Activated naive CD8-positive, alpha-beta T cell (primary cell): ENCODE data around the gene FLG.
"Not testable (repeated sequence)": the region's sequence is repeated elsewhere in the genome, so short reads cannot be mapped to it uniquely, and the experiment has no call there.

Source experiments
- H3K27ac Mint-ChIP-seq: one replicate; pipeline ENCODE4 v1.8.0; 2021; ENCODE audit warnings: mixed read lengths
- H3K27me3 Mint-ChIP-seq: one replicate; pipeline ENCODE4 v1.8.0; 2021; ENCODE audit warnings: mixed read lengths
- H3K36me3 Mint-ChIP-seq: one replicate; pipeline ENCODE4 v1.8.0; 2021; ENCODE audit warnings: mixed read lengths
- H3K4me1 Mint-ChIP-seq: one replicate; pipeline ENCODE4 v1.8.0; 2021; ENCODE audit warnings: low read depth, mixed read lengths
- H3K4me3 Mint-ChIP-seq: one replicate; pipeline ENCODE4 v1.8.0; 2021; ENCODE audit warnings: mild to moderate bottlenecking, mixed read lengths
- H3K9me3 Mint-ChIP-seq: one replicate; pipeline ENCODE4 v1.8.0; 2021; ENCODE audit warnings: low read depth, mixed read lengths

Gene FLG

DNA sequence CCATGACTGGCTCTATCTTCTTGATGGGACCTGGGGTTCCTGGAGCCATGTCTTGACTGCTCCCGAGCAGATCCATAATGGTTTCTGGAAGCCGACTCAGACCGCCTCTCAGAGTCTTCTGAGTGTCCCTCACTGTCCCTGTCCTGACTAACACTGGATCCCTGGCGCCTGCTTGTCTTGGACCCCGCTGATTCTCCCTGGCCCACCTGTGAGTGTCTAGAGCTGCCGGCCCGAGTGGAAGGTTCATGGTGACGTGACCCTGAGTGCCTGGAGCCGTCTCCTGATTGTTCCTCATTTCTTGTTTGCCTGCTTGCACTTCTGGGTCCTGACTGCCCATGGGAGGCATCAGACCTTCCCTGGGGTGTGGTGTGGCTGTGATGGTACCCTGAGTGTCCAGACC, 15.1 kb downstream of the FLG start:
- H3K36me3 Mint-ChIP-seq, result peaks cover 13% of the 10 kb centered on the region
- no peaks in the 10 kb centered on the region for H3K27me3 Mint-ChIP-seq
- H3K4me3 Mint-ChIP-seq, result no peak overlapping the region
- no peaks in the 10 kb centered on the region for H3K4me1 Mint-ChIP-seq
- H3K27ac Mint-ChIP-seq, result no peak overlapping the region
- no peaks in the 10 kb centered on the region for H3K9me3 Mint-ChIP-seq

DNA sequence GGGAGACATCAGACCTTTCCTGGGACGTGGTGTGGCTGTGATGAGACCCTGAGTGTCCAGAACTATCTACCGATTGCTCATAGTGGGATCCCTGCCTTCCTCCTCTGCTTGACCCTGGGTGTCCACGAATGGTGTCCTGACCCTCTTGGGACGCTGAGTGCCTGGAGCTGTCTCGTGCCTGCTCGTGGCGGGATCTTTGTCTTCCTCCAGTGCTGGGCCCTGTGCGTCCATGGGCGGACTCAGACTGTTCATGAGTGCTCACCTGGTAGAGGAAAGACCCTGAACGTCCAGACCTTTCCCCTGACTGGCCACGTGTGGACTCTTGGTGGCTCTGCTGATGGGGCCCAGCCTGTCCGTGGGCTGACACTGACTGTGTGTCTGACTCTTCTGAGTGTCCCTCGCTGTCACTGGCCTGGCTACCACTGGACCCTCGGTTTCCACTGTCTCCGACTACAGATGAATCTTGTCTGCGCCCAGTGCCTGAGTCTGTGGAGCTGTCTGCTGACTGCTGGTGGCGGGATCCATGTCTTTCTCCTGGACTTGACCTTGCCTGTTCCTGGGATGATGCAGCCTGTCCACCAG, 15.6 kb downstream of the FLG start:
- not testable (repeated sequence) for H3K9me3 Mint-ChIP-seq, H3K27ac Mint-ChIP-seq, H3K4me1 Mint-ChIP-seq, H3K27me3 Mint-ChIP-seq, H3K4me3 Mint-ChIP-seq
- H3K36me3 Mint-ChIP-seq, result peaks cover 13% of the 10 kb centered on the region

GRCh38 chr1:152308758-152309157, 16.3 kb downstream of the FLG start:
- H3K27me3 Mint-ChIP-seq, H3K4me3 Mint-ChIP-seq, H3K27ac Mint-ChIP-seq, H3K9me3 Mint-ChIP-seq, H3K4me1 Mint-ChIP-seq: not testable (repeated sequence)
- peaks cover 10% of the 10 kb centered on the region for H3K36me3 Mint-ChIP-seq

DNA sequence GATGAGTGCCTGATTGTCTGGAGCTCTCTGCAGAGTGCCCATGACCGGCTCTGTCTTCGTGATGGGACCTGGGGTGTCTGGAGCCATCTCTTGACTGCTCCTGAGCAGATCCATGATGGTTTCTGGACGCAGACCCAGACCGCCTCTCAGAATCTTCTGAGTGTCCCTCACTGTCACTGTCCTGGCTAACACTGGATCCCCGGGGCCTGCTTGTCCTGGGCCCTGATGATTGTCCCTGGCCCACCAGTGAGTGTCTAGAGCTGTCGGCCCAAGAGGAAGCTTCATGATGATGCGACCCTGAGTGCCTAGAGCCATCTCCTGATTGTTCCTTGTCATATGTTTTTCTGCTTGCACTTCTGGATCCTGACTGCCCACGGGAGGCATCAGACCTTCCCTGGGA, 17.1 kb downstream of the FLG start:
- H3K36me3 Mint-ChIP-seq, H3K4me3 Mint-ChIP-seq, H3K27me3 Mint-ChIP-seq, H3K9me3 Mint-ChIP-seq, H3K27ac Mint-ChIP-seq, H3K4me1 Mint-ChIP-seq: not testable (repeated sequence)

DNA sequence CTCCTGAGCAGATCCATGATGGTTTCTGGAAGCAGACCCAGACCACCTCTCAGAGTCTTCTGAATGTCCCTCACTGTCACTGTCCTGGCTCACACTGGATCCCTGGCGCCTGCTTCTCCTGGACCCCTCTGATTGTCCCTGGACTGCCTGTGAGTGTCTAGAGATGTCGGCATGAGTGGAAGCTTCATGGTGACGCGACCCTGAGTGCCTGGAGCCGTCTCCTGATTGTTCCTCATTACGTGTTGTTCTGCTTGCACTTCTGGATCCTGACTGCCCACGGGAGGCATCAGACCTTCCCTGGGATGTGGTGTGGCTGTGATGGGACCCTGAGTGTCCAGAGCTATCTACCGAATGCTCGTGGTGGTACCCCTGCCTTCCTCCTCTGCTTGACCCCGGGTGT, 18.9 kb downstream of the FLG start:
- not testable (repeated sequence) for H3K9me3 Mint-ChIP-seq, H3K4me1 Mint-ChIP-seq, H3K4me3 Mint-ChIP-seq, H3K36me3 Mint-ChIP-seq, H3K27me3 Mint-ChIP-seq, H3K27ac Mint-ChIP-seq

DNA sequence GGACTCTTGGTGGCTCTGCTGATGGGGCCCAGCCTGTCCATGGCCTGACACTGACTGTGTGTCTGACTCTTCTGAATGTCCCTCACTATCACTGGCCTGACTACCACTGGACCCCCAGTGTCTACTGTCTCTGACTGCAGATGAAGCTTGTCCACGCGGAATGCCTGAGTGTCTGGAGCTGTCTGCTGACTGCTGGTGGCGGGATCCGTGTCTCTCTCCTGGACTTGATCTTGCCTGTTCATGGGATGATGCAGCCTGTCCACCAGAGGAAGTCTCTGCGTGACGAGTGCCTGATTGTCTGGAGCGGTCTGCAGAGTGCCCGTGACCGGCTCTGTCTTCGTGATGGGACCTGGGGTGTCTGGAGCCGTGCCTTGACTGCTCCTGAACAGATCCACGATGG, 20.3 kb downstream of the FLG start:
- H3K4me3 Mint-ChIP-seq, H3K4me1 Mint-ChIP-seq, H3K27ac Mint-ChIP-seq, H3K36me3 Mint-ChIP-seq, H3K27me3 Mint-ChIP-seq, H3K9me3 Mint-ChIP-seq: not testable (repeated sequence)

DNA sequence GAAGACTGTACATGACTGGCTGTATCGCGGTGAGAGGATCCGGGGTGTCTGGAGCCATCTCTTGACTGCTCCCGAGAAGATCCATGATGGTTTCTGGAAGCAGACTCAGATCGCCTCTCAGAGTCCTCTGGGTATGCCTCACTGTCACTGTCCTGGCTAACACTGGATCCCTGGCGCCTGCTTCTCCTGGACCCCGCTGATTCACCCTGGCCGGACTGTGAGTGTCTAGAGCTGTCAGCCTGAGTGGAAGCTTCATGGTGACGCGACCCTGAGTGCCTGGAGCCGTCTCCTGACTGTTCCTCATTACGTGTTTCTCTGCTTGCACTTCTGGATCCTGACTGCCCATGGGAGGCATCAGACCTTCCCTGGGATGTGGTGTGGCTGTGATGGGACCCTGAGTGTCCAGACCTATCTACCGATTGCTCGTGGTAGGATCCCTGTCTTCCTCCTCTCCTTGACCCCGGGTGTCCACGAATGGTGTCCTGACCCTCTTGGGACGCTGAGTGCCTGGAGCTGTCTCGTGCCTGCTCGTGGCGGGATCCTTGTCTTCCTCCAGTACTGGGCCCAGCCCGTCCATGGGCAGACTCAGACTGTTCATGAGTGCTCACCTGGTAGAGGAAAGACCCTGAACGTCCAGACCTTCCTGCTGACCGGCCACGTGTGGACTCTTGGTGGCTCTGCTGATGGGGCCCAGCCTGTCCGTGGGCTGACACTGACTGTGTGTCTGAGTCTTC, 21.7 kb downstream of the FLG start:
- not testable (repeated sequence) for H3K9me3 Mint-ChIP-seq, H3K4me1 Mint-ChIP-seq, H3K27me3 Mint-ChIP-seq, H3K27ac Mint-ChIP-seq, H3K36me3 Mint-ChIP-seq, H3K4me3 Mint-ChIP-seq

DNA sequence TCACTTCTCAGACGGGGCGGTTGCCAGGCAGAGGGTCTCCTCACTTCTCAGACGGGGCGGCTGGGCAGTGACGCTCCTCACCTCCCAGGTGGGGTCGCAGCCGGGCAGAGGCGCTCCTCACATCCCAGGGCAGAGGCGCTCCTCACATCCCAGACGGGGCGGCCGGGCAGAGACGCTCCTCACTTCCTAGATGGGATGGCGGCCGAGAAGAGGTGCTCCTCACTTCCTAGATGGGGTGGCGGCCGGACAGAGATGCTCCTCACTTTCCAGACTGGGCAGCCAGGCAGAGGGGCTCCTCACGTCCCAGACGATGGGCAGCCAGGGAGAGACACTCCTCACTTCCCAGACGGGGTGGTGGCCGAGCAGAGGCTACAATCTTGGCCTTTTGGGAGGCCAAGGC, 68.6 kb downstream of the FLG start:
- H3K36me3 Mint-ChIP-seq, result peaks cover 11% of the 10 kb centered on the region
- not testable (repeated sequence) for H3K9me3 Mint-ChIP-seq, H3K4me3 Mint-ChIP-seq, H3K4me1 Mint-ChIP-seq, H3K27ac Mint-ChIP-seq, H3K27me3 Mint-ChIP-seq
